Measurements from ENCODE around the gene CDCA4.
"Not testable (repeated sequence)": the region's sequence is repeated elsewhere in the genome, so short reads cannot be mapped to it uniquely, and the experiment has no call there.

The CDCA4 gene

GRCh38 chr14:105020815-105021655 is at the start of gene CDCA4:
Gene CDCA4 (minus strand): TSS chr14:105021083. CDS start chr14:105011929, 9,154 bp downstream.
- FAIRE-seq (peak; percentile 78), DNase-seq (ENCODE audit: insufficient read length, low spot score) (peak; percentile 97)

DNA sequence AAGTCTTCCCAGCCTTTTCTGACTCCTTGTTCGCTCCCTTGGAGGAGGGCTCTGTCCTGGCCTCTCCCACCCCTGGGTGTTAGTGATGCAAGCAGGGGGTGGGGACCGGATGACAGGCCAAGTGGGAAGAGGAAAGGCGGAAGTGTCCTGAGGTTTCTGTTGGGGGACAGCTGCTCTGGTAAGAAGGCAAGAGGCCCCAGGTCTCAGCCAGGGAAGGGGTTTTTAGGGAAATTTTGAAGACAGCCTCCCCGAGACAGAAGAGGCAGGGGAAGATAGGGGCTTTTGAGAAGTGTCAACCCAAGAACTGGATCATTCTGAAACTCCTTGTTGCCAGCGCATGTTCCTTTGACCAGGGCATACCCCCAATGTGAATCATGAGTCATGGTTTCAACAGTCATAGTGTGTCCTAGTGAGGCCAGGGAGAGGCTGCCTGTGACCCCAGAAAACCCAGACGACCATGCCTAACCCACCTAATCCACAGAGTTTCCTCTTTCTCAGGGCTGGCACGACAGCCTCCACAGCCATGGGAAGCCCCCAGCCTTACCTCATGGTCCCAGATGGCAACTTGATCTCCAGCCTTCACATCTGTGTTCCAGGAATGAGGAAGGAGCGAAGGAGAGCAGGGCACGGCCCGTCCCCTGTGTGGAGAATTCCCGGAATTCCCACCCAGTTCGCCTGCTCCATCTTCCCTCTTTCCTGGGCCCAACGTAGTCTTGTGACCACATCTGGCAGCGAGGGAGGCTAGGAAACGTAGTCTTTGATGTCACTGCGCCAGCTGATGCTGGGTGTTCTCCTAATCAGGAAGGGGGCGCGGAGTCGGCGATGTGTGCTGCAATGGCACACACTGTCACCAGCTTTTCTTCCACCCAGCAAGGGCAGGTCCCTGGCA is 49.2 kb upstream of the CDCA4 start:
- FAIRE-seq = no peak
- no peak for DNase-seq (ENCODE audit: insufficient read length, low spot score)

GRCh38 chr14:105069522-105069870 is 48.6 kb upstream of the CDCA4 start:
- DNase-seq (ENCODE audit: insufficient read length, low spot score) (no peak), FAIRE-seq (no peak)

GRCh38 chr14:105068818-105069217 is 47.9 kb upstream of the CDCA4 start:
- FAIRE-seq = no peak
- no peak for DNase-seq (ENCODE audit: insufficient read length, low spot score)

DNA sequence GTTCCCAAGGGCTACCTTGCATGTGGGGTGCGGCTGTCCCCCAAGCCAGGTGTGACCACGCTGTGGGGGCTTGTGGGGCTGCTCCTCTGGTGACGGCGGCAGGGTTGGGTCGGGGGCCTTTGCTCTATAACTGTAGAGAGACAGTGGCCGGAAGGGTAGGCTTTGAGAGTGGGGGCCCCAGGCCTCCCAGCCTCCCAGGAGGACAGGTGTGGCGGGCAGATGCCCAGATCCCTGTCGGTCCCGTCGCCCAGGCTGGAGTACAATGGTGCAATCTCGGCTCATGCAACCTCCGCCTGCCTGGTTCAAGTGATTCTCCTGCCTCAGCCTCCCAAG is 47.1 kb upstream of the CDCA4 start:
- no peak for DNase-seq (ENCODE audit: insufficient read length, low spot score)
- FAIRE-seq = no peak

DNA sequence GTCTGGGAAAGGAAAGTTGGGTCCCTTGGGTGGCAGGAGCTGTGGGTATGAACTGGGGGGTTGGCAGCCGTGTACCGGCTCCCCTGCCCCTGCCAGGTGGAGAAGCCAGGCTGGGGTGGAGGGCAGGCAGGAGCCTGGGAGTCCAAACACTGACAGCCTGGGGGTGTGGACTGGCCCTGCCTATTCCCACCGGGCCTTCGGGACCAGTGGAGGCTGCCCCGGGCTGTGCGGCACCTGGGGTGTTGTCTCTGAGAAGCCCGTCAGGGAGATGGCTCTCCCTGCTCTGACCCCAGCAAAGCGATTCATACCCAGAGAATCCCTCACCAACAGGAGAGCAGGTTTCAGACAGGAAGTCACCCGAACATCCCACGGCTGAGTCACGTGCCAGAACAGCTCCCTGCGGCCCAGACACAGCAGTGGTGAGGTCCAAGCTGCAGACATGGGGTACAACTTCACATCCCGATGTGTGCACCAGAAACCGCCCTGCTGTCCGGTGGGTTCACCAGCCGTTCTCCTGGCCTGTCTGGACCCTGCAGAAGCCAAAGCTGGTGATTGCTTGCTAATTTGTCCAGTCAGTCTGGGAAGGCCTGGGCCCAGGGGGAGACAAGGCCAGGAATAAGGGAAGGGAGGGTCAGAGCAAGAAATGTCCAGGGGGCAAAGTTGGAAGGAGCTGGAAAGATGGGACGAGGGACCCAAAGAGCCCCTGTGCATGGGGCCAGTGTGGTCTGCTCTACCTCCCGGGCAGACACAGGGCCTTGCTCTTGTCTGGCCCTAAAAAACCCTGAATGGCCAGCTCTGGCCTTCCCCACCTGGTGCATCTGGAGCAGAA is 46.5 kb upstream of the CDCA4 start:
- DNase-seq (ENCODE audit: insufficient read length, low spot score) (peak; percentile 56), FAIRE-seq (peak; percentile 51)

GRCh38 chr14:105066240-105067071 is 45.6 kb upstream of the CDCA4 start:
- FAIRE-seq (peak; percentile 4), DNase-seq (ENCODE audit: insufficient read length, low spot score) (no peak)

- DNase-seq (ENCODE audit: insufficient read length, low spot score) (no peak), FAIRE-seq (no peak)
Observed at GRCh38 chr14:105065280-105066228, 44.7 kb upstream of the CDCA4 start, which contains the start of gene GPR132. Gene GPR132 (minus strand): TSS chr14:105065430. CDS start chr14:105055420, 10,010 bp downstream.

DNA sequence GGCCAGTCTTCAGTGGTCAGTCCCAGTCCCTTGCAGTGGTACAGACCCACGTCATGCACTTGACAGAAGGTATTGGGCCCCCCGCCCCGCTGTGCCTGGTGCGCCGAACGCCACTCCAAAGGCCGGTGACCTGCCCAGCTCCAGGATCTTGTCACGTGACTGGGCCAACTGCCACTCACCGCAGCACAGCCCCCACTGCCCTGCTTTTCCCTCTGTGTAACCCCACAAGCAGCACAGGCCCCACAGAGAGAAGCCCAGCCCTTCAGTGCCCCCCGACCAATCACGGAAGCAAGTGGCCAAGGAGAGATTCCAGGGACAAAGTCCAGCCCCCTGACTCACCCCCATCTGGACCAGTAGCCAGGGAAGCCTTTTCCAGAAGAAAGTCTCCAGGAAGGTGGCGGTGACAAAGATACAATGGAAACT is 43.8 kb upstream of the CDCA4 start:
- FAIRE-seq (no peak), DNase-seq (ENCODE audit: insufficient read length, low spot score) (peak; percentile 52)

DNA sequence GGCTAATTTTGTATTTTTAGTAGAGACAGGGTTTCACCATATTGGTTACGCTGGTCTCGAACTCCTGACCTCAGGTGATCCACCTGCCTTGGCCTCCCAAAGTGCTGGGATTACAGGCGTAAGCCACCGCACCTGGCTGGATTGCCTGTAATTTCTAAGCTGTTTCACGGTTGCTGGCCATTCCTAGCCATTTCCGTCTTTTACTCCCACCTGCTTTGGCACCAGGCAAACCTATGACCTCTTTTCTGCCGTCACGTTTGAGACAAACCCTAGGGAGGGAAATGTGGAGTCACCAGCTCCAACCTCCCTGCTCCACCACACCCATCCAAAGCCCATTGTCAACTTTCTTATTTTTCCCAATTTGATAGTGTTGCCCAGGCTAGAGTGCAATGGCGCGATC is 43.1 kb upstream of the CDCA4 start:
- FAIRE-seq = no peak
- DNase-seq (ENCODE audit: insufficient read length, low spot score) = no peak

- not testable (repeated sequence) for FAIRE-seq; DNase-seq (ENCODE audit: insufficient read length, low spot score)
Observed at GRCh38 chr14:105063506-105063905, 42.6 kb upstream of the CDCA4 start.

DNA sequence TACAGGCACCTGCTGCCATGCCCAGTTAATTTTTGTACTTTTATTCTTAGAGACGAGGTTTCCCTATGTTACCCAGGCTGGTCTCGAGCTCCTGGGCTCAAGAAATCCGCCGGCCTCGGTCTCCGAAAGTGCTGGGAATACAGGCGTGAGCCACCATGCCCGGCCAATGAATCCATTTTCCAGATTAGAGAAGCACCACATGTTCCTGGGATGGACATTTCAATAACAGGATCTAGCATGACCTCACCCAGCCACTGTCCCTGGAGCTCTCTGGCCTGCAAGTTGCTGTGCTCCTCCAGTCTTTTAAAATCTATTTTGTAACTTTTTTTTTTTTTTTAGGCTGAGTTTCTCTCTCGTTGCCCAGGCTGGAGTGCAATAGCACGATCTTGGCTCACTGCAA is 42.2 kb upstream of the CDCA4 start:
- no peak for FAIRE-seq
- no peak for DNase-seq (ENCODE audit: insufficient read length, low spot score)

GRCh38 chr14:105062048-105062433 is 41.2 kb upstream of the CDCA4 start:
- DNase-seq (ENCODE audit: insufficient read length, low spot score) = no peak
- no peak for FAIRE-seq

DNA sequence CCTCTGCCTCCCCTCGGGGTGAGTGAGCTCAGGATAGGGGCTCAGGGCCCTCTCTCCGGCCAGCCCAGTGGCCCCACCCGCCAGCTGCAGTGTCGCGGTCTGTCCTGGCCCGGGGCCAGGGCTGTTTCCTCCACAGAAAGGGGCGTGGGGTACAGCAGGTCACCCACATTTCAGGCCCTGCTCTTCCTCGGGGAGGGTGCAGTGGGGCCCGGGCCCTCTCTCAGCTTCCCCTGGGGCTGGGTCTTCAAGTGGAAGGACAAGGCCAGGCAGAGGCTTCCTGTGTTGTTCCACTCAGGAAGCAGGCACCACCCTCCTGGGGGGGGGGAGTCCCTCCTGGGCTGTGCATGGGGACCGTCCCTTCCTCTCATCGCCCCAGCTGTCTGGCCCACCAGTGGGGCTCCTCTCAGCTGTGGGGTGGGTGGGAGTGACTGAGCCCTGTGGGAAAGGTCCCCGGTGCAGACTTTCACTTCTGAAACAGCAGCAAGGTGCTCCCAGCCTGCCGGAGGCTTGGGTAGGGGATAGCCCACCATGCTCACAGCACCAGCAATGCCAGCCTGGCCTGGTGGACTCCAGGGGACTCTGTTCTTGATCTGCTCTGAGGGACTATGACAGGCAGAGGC is 40.7 kb upstream of the CDCA4 start:
- no peak for FAIRE-seq
- DNase-seq (ENCODE audit: insufficient read length, low spot score) = no peak

DNA sequence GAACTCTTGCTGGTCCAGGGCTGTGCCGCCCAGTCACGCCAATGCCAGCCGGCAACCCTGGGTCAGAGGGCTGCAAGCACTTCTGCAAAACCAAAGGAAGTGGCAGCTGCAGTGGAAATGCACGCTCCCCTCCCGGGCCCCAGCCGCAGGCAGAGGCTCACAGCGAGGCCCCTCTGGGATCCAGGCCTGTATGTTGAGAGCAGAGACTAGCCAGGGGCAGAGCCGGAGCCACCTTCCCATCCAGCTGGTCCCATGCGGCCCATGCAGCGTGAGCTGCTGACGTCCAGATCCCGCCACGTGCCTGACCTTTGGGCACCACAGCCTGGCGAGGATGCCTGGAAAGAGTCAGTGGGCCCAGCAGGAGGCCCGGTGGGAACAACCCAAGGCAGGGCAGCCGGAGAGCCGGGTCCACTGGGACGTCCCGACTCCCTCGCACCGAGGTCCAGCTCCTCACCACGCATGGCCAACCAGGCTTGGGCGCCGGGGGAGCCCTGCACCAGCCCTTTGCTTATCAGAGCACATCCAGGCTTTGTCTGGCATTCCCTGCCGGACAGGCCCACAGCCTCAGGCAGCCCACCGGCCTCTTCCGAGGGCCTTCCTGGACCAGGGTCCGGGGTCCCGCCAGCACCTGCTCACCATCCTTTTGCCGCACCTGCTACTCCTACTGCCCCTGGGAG is 40.0 kb upstream of the CDCA4 start:
- FAIRE-seq = no peak
- DNase-seq (ENCODE audit: insufficient read length, low spot score) = no peak

DNA sequence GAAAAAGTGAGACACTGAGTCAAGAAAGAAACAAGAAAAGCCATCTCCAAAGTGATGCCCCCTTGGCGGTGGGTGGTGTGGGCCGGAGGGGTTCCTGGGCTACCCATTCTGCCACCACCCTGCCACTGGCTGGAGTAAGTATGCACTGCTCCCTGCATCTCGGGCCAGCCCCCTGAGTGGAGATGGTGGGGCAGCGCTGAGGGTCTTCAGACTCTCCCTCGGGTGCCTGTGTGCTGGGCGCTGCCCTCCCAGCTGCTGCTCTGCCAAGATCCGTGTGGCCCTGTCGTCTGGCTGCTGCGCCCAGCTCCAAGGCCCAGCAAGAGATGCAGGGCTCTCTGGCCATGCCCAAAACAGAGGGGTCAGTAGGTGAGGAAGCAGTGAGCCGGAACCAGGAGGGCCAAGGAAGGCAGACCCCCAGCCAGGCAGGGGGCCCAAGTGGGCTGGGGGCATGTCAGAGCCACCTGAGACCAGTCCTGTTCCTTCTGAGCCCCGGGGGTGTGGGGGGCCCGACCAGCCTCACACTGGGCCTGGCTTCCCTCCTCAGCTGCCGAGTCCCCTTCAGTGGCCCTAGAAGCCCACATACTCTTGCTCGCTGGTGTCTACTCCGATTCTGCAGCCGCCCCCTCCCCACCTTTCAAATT is 39.2 kb upstream of the CDCA4 start:
- no peak for FAIRE-seq
- DNase-seq (ENCODE audit: insufficient read length, low spot score) = no peak
